ENCODE measurements around the gene RAB12.
A peak's percentile ranks its signal among the peaks of the same experiment; 100 is the strongest.
"Not testable (repeated sequence)": the region's sequence is repeated elsewhere in the genome, so short reads cannot be mapped to it uniquely, and the experiment has no call there.

The RAB12 gene

DNA sequence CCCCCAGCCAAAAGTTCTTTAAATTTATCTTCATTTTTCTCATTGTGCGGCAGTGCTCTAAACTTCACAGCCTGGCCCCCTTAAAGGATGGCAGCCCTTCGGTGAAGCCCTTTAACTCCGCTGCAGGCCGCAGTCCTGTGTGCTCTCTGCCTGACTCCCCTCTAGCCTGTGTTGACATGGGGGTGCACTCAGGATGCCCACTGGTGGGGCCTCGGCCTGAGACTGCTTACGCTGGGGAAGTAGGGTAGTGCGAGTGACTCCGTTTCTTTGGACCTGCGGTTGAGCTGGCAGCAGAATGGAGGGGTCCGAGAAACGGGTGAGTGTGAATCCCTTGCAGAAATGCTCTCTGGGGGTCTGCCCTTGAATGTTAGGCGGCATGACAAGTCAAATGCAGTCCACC lies 5.6 kb downstream of the RAB12 start:
- Histone ChIP-seq H3K27me3 (ENCODE audit: control insufficient read depth, insufficient read depth, low read length) (no peaks in the 10 kb centered on the region), H3K36me3 (ENCODE audit: control insufficient read depth, insufficient read depth, low read length) (no peaks in the 10 kb centered on the region; the same call in 1 of the 2 replicates), H3K4me1 (ENCODE audit: control insufficient read depth, insufficient read depth, low read length) (peaks cover 2% of the 10 kb centered on the region), H3K9me3 (ENCODE audit: control insufficient read depth, insufficient read depth, low read length) (no peaks in the 10 kb centered on the region), H3K27ac (ENCODE audit: low read length) (no peak overlapping the region), H3K4me3 (ENCODE audit: low read length) (no peak overlapping the region)
- no peak for DNase-seq (ENCODE audit: low read depth, low spot score)
- WGBS (ENCODE audit: insufficient coverage, insufficient read length), result no CpG with 5 or more reads among the region's 12 CpGs

DNA sequence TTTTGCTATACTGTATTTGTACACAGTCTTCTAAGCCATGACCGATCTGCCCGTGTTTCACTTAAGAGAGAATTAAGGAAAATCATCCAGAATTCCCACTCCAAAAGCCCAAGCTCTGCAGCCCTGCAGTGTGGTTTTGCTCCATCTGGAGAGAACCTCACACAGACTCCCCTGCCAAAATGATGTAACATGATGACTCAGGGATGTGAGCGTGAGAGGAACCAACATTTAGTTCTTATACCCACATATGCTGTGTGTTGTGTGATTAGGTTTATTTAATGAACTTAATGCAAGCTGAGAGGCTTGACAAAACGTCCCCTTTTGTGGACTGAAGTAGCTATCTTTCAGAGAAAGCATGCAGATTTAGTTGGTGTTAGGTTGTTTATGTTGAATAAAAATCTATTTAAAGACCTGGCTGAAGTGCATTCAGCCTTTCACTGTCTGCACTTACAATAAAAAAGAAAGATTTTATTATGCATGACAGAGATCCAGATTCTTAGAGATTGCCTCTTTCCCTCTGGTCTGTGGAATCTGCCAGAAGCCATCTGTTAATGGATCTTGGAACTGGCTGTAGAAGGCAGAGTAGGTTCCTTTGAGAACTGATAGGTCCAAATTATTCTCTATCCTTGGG lies 6.3 kb downstream of the RAB12 start:
- DNase-seq (ENCODE audit: low read depth, low spot score), result no peak
- H3K27me3 ChIP-seq (ENCODE audit: control insufficient read depth, insufficient read depth, low read length), result no peaks in the 10 kb centered on the region
- no peak overlapping the region for H3K4me3 ChIP-seq (ENCODE audit: low read length)
- no CpG with 5 or more reads among the region's 4 CpGs for whole genome bisulfite sequencing (ENCODE audit: insufficient coverage, insufficient read length)
- no peaks in the 10 kb centered on the region for H3K9me3 ChIP-seq (ENCODE audit: control insufficient read depth, insufficient read depth, low read length)
- H3K4me1 ChIP-seq (ENCODE audit: control insufficient read depth, insufficient read depth, low read length), result peaks cover 2% of the 10 kb centered on the region
- H3K27ac ChIP-seq (ENCODE audit: low read length), result no peak overlapping the region
- no peaks in the 10 kb centered on the region; the same call in 1 of the 2 replicates for H3K36me3 ChIP-seq (ENCODE audit: control insufficient read depth, insufficient read depth, low read length)

DNA sequence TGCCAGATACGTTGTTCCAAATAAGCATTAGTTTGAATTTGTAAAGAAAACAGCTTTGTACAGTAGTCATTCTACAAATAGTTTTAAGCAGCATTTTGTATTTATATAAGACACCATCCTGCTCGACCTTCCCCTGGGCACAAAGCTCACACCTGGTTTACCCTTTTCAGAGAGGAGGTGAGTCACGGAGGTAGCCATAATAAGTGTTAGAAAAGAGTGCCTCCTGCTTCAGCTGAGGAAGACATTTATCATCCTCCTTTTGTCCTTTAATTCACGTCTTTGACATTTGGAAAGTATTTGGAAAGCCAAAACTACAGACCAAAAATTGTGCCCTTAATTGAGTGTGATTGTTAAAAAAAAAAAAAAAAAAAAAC lies 6.8 kb downstream of the RAB12 start:
- no peak overlapping the region for H3K27ac ChIP-seq (ENCODE audit: low read length)
- H3K4me3 ChIP-seq (ENCODE audit: low read length), result no peak overlapping the region
- peaks cover 4% of the 10 kb centered on the region for H3K4me1 ChIP-seq (ENCODE audit: control insufficient read depth, insufficient read depth, low read length)
- no CpG with 5 or more reads among the region's 4 CpGs for WGBS (ENCODE audit: insufficient coverage, insufficient read length)
- H3K9me3 ChIP-seq (ENCODE audit: control insufficient read depth, insufficient read depth, low read length), result no peaks in the 10 kb centered on the region
- DNase-seq (ENCODE audit: low read depth, low spot score), result no peak
- H3K27me3 ChIP-seq (ENCODE audit: control insufficient read depth, insufficient read depth, low read length), result no peaks in the 10 kb centered on the region
- H3K36me3 ChIP-seq (ENCODE audit: control insufficient read depth, insufficient read depth, low read length), result no peaks in the 10 kb centered on the region; the same call in 1 of the 2 replicates

DNA sequence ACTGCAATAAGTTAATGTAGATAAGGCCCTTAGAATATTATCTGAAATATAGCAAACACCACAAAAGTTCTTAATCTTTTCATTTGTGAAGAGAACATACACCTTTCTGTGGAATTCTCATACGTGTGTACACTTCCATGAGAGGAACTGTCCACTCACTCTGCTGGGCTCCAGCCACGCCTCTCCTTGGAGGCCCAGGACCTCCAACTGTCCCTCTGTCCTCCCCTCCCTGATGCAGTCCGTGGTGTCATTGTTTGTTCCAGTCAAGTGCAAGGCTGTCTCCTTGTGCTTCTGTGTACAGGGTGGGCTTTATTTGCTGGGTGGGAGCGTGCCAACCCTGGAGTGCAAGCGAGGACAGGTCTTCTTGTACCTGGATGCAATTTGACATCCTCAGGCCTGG lies 8.7 kb downstream of the RAB12 start:
- H3K4me1 ChIP-seq (ENCODE audit: control insufficient read depth, insufficient read depth, low read length), result peaks cover 4% of the 10 kb centered on the region
- no peak overlapping the region; the same call in 1 of the 2 replicates for H3K4me3 ChIP-seq (ENCODE audit: low read length)

DNA sequence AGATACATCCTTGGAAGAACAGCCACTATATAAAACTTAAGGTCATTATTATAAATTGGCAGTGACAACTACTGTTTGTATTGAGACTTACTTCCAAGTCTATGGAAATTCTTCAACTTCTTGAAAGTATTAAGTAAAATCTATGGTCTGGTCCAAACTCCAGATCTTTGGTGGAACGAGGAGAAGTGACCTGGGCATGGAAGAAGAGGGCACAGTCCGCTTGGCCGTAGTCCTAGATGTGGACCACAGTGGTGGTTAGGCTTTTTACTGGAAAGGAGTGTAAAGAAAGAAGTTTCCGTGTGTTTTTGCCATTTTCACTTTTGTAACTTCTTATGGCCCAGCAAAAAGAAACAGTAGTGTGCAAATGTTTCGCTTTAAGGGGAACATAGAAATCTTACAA lies 9.8 kb downstream of the RAB12 start:
- WGBS (ENCODE audit: insufficient coverage, insufficient read length), result no CpG with 5 or more reads among the region's 5 CpGs
- Histone ChIP-seq H3K27me3 (ENCODE audit: control insufficient read depth, insufficient read depth, low read length) (no peaks in the 10 kb centered on the region), H3K27ac (ENCODE audit: low read length) (no peak overlapping the region), H3K4me3 (ENCODE audit: low read length) (no peak overlapping the region), H3K4me1 (ENCODE audit: control insufficient read depth, insufficient read depth, low read length) (peaks cover 10% of the 10 kb centered on the region), H3K36me3 (ENCODE audit: control insufficient read depth, insufficient read depth, low read length) (no peaks in the 10 kb centered on the region; the same call in 1 of the 2 replicates), H3K9me3 (ENCODE audit: control insufficient read depth, insufficient read depth, low read length) (no peaks in the 10 kb centered on the region)
- DNase-seq (ENCODE audit: low read depth, low spot score), result no peak

More for the DNA sequence above, 8.7 kb downstream of the RAB12 start:
- no peak overlapping the region for H3K27ac ChIP-seq (ENCODE audit: low read length)
- no peaks in the 10 kb centered on the region; the same call in 1 of the 2 replicates for H3K36me3 ChIP-seq (ENCODE audit: control insufficient read depth, insufficient read depth, low read length)
- H3K27me3 ChIP-seq (ENCODE audit: control insufficient read depth, insufficient read depth, low read length), result no peaks in the 10 kb centered on the region
- no peak for DNase-seq (ENCODE audit: low read depth, low spot score)
- no CpG with 5 or more reads among the region's 5 CpGs for WGBS (ENCODE audit: insufficient coverage, insufficient read length)
- H3K9me3 ChIP-seq (ENCODE audit: control insufficient read depth, insufficient read depth, low read length), result no peaks in the 10 kb centered on the region

DNA sequence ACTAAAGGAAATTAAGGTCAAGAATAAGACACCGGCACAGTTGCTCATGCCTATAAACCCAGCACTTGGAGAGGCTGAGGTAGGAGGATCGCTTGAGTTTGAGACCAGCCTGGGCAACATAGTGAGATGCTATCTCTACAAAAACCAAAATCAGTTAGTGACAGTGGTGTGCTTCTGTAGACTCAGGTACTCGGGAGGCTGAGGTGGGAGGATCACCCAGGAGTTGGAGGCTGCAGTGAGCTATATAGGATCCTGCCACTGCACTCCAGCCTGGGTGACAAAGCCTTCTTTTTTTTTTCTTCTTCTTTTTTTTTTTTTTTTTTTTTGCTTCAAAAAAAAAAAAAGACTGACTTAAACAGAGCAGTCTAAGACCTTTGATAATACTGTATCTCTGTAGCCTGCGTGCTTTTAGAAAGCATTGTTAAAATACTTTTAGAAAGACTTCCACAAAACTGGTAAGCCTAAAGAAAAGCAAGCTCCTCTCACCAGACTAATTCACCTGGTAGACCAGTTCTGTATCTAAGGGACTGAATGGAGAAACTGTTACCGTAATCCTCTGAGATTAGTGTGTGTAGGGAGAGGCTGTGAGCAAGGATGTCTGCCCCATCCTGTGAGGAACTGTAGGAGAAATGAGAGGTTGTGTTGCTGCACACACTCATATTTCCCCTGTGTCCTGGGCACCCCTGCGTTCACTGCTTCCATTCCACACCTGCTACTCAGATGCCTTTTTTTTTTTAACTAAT lies 10.8 kb downstream of the RAB12 start:
- H3K4me3 ChIP-seq (ENCODE audit: low read length), result no peak overlapping the region
- no peak for DNase-seq (ENCODE audit: low read depth, low spot score)
- peaks cover 10% of the 10 kb centered on the region for H3K4me1 ChIP-seq (ENCODE audit: control insufficient read depth, insufficient read depth, low read length)
- H3K9me3 ChIP-seq (ENCODE audit: control insufficient read depth, insufficient read depth, low read length), result no peaks in the 10 kb centered on the region
- WGBS (ENCODE audit: insufficient coverage, insufficient read length), result no CpG with 5 or more reads among the region's 6 CpGs
- no peaks in the 10 kb centered on the region; the same call in 1 of the 2 replicates for H3K36me3 ChIP-seq (ENCODE audit: control insufficient read depth, insufficient read depth, low read length)
- H3K27ac ChIP-seq (ENCODE audit: low read length), result no peak overlapping the region
- no peaks in the 10 kb centered on the region for H3K27me3 ChIP-seq (ENCODE audit: control insufficient read depth, insufficient read depth, low read length)

DNA sequence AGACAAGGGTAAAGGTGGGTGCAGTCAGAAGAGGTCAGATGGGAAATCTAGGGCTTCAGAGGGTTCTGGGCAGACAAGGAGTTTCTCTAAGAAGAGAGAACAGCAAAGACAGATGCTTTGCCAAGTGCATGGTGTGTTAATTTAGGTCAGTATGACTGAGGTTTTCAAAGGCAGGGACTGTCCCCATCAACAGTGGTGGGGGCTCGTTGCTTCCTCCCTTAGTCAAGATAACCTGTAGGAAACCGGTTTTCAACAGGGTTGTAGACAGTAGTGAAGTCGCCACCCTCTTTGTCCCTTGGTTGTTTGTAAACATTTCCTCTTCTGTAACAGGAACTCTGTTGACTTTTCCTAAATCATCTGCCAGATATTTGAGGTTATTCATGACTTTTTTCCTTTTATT lies 11.6 kb downstream of the RAB12 start:
- Histone ChIP-seq H3K27ac (ENCODE audit: low read length) (peak overlapping the region; percentile 61), H3K27me3 (ENCODE audit: control insufficient read depth, insufficient read depth, low read length) (no peaks in the 10 kb centered on the region), H3K4me3 (ENCODE audit: low read length) (no peak overlapping the region), H3K4me1 (ENCODE audit: control insufficient read depth, insufficient read depth, low read length) (peaks cover 10% of the 10 kb centered on the region), H3K36me3 (ENCODE audit: control insufficient read depth, insufficient read depth, low read length) (peaks cover 7% of the 10 kb centered on the region; the same call in 1 of the 2 replicates), H3K9me3 (ENCODE audit: control insufficient read depth, insufficient read depth, low read length) (no peaks in the 10 kb centered on the region)
- WGBS (ENCODE audit: insufficient coverage, insufficient read length), result no CpG with 5 or more reads among the region's 3 CpGs
- DNase-seq (ENCODE audit: low read depth, low spot score), result no peak

DNA sequence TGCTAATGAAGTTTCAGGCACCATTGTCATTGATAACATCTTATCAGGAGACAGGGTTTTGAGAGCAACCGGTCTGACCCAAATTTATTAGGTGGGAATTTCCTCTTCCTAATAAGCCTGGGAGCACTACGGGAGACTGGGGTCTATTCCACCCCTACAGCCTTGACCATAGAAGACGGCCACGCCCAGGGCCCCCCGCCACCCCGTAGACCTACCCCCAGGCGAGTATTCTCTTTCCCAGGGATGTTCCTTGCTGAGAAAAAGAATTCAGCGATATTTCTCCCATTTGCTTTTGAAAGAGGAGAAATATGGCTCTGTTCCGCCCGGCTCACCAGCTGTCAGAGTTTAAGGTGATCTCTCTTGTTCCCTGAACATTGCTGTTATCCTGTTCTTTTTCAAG lies 13.4 kb downstream of the RAB12 start:
- not testable (repeated sequence) for H3K9me3 ChIP-seq (ENCODE audit: control insufficient read depth, insufficient read depth, low read length); DNase-seq (ENCODE audit: low read depth, low spot score); H3K27me3 ChIP-seq (ENCODE audit: control insufficient read depth, insufficient read depth, low read length); H3K27ac ChIP-seq (ENCODE audit: low read length); H3K36me3 ChIP-seq (ENCODE audit: control insufficient read depth, insufficient read depth, low read length); H3K4me3 ChIP-seq (ENCODE audit: low read length)
- H3K4me1 ChIP-seq (ENCODE audit: control insufficient read depth, insufficient read depth, low read length), result peaks cover 11% of the 10 kb centered on the region
- no CpG with 5 or more reads among the region's 10 CpGs for WGBS (ENCODE audit: insufficient coverage, insufficient read length)

DNA sequence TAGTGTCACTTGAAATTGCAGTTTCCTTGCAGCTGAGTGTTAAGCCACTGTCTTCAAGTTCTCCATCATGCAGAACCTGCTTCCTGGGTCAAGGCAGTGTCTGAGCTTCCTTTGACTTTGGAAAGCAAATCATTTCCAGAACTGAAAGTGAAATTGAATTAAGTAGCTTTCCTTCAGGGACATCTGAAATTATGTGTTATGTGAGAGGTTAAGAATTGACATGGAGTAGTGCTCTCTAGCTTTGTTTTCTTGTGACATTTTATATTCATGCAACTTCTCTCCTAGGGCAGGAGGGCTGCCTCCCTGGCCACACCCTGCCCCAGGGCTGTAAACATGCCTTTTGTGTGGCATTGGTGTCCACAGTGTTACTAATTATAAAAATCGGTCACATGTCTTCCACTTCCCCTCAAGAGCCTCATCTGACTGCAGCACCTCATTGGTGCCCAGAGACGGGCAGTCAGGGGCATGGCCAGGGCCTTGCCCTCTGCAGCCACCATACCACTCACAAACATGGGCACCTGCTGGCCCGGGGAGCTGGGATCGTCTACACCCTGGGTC lies 14.4 kb downstream of the RAB12 start:
- Histone ChIP-seq H3K27me3 (ENCODE audit: control insufficient read depth, insufficient read depth, low read length) (no peaks in the 10 kb centered on the region), H3K9me3 (ENCODE audit: control insufficient read depth, insufficient read depth, low read length) (no peaks in the 10 kb centered on the region), H3K4me1 (ENCODE audit: control insufficient read depth, insufficient read depth, low read length) (peaks cover 9% of the 10 kb centered on the region), H3K4me3 (ENCODE audit: low read length) (no peak overlapping the region), H3K27ac (ENCODE audit: low read length) (peak overlapping the region; percentile 53), H3K36me3 (ENCODE audit: control insufficient read depth, insufficient read depth, low read length) (peaks cover 9% of the 10 kb centered on the region; the same call in 1 of the 2 replicates)
- WGBS (ENCODE audit: insufficient coverage, insufficient read length), result no CpG with 5 or more reads among the region's 4 CpGs
- no peak for DNase-seq (ENCODE audit: low read depth, low spot score)

DNA sequence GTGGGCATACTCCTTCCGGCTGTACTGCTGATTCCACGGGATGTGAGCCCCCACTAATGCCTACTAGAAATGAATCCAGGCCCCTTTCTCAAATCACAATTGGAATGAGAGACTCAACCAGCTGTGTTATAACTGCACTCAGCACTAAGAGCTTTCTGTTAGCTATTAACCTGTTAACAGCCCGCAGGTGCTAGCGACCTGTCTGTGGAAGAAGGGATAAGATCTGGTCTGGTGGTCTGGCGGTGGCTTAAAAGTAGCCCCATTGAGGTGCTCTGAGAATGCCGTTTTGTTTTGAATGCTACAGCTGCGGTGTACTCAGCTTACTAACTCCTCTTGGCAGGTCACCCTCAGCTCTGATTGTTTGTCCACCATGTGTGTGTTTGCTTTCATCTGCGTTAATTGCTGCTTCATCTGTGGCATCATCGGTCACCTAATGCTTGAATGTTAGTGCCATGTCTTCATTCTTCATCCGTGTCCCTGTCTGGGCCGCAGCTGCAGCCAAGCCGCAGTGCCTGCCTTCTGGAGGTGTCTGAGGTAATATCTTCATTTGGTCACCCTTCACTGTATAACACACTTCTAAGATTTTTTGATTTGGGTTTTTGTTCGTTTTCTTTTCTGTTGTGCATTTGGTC lies 16.3 kb downstream of the RAB12 start:
- H3K4me3 ChIP-seq (ENCODE audit: low read length), result no peak overlapping the region
- no peak overlapping the region for H3K27ac ChIP-seq (ENCODE audit: low read length)
- no peaks in the 10 kb centered on the region for H3K27me3 ChIP-seq (ENCODE audit: control insufficient read depth, insufficient read depth, low read length)
- H3K9me3 ChIP-seq (ENCODE audit: control insufficient read depth, insufficient read depth, low read length), result no peaks in the 10 kb centered on the region
- DNase-seq (ENCODE audit: low read depth, low spot score), result no peak
- H3K36me3 ChIP-seq (ENCODE audit: control insufficient read depth, insufficient read depth, low read length), result peaks cover 9% of the 10 kb centered on the region; the same call in 1 of the 2 replicates
- WGBS (ENCODE audit: insufficient coverage, insufficient read length), result no CpG with 5 or more reads among the region's 13 CpGs
- H3K4me1 ChIP-seq (ENCODE audit: control insufficient read depth, insufficient read depth, low read length), result peaks cover 13% of the 10 kb centered on the region
